Measurements from ENCODE around the gene FOXL1.

FOXL1 gene

GRCh38 chr16:86578061-86578599 is at the start of gene FOXL1:
TSS of gene FOXL1 (plus strand) at chr16:86578549. CDS start at chr16:86578724, 175 bp downstream.
- DNase-seq = no peak

DNA sequence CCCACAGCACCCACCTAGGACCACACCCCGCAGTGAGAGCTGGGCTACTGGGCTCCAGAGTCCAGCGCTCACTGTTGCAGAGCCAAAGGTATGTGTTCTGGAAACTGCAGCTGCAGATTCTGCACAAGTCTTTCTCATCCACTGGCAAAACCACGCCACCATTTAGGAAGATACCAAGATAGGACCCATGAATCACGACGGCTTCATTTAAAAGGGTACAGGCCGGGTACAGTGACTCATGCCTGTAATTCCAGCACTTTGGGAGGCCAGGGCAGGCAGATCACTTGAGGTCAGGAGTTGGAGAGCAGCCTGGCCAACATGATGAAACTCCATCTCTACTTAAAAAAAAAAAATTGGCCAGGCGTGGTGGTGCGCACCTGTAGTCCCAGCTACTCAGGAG is 49.2 kb upstream of the FOXL1 start:
- no peak for DNase-seq

- DNase-seq = no peak
These were observed 47.8 kb upstream of the FOXL1 start for GRCh38 chr16:86530251-86531190.

GRCh38 chr16:86531191-86531545 is 47.2 kb upstream of the FOXL1 start:
- no peak for DNase-seq

DNA sequence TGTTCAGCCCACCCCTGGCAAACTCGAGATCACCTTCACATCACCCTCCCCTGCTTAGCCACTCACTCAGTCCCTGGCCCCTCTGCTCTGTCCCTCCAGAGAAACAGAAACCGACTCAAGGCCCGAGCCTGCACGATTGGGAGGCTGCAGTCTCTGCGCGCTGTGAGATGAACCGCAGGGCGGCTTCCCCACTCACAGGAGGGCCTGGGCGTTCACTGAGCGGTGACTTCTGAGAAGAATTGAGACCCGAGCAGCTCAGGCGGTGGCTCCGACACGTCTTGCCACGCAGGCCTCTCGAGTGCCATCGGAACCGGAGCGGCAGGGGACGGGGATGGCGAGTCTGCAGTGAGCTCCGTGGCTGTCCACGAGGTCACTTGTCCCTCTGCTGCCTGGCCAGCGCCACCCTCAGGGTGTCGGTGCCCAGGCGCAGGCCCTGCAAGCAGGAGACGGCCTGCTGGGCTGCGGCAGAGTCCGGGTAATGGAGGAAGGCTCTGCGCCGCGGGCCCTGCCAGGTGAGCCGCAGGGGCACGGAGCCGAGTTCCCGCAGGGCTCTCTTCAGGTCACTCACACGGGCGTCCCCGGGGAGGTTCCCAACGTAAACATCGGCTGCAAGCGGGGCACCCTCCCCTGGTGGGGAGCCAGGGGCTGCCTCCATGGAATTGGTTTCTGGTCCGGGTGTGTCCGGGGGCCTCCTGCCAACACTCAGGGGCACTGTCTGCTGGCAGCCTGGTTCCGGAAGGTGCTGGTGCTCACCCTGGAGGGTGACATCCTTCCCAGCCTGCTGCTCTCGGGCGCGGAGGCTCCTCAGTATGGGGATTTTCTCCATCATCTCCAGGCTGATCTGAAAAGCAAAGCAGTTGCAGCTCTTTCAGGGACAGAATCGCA is 46.5 kb upstream of the FOXL1 start:
- DNase-seq = no peak

DNA sequence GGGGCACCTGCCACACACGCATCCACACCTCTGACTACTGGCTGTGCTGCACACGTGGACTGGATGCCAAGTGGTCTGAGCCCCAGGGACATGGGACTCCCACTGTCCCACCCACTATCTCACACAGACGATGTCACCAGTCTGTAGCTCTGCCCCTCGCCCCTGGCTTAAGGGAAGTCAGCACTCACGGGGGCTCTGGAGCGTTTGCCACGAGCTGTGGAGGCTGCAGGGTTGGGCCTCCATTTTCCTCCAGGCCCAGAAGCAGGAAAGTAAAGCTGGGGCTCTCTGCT is 45.9 kb upstream of the FOXL1 start:
- DNase-seq = no peak

GRCh38 chr16:86533076-86533475 is 45.3 kb upstream of the FOXL1 start:
- DNase-seq = no peak

GRCh38 chr16:86533767-86534351 is 44.5 kb upstream of the FOXL1 start:
- no peak for DNase-seq

- no peak for DNase-seq
These were observed 43.4 kb upstream of the FOXL1 start for GRCh38 chr16:86534779-86535615.

DNA sequence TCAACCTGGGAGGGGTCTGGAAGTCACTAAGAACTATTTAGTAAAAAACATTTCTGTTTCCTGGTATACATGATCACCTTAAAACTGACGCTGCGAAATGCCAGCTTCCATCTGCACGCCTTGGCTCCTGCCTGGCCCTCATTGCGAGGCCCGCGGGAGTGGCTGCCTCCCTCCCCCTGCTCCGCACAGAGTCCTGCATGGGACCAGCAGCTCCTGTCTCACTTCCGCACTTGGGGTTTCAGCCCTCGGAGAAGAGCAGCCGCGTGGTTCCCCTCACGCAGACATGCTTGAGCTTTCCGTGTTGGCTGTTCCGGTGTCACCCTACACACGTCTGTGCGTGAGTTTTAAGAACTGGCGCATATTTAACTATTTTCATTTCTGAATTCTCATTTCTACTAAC is 41.7 kb upstream of the FOXL1 start:
- no peak for DNase-seq

- DNase-seq = no peak
These were observed 40.9 kb upstream of the FOXL1 start for GRCh38 chr16:86537486-86537885.

DNA sequence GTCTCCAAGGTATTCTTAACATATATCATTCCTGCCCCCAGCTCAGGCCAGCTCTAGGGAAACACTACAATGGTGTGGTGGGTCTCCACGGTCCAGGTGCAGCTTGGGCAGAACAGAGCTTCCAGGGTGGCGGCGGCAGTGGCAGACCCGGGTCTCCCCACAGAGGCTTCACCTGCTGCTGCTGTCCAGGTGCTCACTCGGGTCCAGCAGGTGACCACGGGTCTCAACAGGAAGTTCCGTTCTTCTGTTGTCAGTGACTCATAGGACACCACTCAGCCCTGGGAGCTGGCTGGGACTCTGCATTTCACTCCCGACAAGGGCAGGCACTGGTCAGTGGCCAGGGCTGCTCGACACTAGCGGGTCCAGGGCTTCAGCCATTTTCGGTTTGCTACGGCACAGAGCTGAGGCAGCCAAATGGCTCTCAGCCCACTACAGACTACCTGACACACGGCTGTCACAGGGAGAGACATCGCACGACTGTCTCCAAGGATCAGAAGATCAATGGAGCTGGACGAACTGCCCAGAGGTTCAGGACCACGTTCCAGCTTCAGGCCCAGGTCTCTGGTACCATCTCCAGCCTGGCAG is 40.1 kb upstream of the FOXL1 start:
- no peak for DNase-seq

DNA sequence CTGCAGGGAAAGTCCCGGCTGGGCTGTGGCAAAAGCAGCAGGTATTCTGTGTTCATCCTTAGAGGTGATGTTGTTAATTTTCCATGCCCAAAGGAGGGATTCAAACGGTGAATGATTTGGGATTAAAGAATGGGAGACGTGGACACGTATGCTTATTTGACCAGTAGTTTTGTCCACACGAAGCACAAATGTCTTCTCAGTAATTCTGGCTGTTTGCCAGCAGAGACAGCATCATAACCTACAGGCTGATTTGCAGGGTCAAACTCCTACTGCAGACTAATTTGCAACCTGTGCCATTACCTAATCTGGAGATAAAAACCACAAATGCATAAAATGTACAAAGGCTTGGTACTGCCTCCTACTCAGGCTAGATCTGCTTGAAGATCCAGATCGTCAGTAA is 37.5 kb upstream of the FOXL1 start:
- DNase-seq = no peak

DNA sequence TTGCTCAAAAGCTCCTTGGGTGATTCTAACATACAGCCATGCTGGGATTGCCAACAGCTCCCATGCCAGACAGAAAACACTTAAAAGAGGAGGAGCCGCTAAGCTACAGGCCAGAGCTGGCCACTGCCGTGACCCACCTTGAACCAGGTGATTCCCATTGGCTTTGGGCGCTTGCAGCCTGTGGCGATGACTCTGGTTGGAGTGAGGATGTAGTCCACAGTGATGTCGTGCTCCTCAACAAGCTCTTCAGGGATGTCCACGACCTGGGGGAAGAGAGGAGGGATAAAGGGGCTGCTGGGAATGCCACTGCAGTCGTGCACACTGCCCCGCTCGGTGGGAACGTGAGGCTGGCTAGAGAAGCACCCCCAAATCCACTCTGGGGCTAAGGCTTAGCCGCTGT is 36.8 kb upstream of the FOXL1 start:
- no peak for DNase-seq

DNA sequence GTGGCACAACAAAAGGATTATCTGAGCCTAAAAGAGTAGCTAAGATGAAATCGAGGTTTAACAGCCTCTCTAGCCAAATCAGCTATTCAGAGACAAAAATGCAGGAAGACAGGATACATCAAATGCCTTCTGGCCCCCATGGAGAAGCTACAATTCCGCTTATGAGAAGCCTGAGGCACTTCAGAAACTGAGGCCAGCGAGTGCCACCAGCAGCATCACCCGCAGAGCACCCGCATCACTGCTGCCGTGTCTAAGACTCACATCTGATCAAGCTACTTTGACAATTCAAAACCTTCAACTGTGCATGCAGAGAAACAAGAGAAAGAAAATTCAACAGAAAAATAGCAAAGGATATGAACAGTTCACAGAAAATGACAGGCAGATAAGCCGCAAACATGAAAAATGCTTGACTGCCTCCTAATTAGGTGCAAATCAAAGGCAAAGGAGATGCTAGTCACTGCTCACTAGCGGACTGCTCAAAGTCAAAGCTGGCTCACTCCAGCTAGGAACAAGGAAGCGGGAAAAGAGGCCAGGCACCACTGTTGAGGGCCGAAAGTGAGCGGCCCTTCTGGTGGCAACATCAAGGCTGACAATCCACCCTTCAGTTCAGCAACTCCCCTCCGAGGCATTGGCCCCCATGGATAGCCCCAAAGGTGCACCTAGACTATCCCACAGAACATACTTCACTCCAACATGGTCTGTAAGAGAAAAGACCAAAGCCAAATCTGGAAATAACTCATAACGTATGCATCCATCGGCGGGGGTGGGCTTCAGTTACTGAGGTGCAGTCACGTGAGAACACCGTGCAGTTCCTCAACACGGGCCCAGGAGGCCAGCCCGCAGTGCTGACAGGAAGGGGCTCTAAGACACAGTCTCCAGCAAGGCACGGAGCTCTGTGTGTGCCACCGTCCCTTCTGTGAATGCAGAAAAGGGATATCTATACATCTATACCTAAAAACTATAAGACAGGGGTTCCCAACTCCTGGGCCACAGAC is 35.3 kb upstream of the FOXL1 start:
- no peak for DNase-seq

DNA sequence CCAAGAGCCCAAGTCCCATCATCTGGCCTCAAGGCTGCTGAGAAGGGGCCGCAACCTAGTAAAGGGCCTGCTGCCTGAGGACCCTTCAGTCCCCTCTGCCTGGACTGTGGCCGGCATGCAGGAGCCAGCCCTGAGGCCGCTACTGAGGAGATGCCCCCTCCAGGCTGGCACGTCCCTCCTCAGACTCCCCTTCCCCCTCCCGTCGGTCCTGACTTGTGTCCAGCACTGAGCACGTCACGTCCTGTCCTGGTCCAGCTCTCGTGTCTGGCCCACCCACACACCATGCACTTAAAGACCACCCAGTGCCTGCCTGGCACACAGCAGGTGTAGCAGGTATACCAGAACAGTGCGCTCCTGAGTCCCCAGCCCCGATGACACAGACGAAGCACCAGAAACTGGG is 32.9 kb upstream of the FOXL1 start:
- no peak for DNase-seq

DNA sequence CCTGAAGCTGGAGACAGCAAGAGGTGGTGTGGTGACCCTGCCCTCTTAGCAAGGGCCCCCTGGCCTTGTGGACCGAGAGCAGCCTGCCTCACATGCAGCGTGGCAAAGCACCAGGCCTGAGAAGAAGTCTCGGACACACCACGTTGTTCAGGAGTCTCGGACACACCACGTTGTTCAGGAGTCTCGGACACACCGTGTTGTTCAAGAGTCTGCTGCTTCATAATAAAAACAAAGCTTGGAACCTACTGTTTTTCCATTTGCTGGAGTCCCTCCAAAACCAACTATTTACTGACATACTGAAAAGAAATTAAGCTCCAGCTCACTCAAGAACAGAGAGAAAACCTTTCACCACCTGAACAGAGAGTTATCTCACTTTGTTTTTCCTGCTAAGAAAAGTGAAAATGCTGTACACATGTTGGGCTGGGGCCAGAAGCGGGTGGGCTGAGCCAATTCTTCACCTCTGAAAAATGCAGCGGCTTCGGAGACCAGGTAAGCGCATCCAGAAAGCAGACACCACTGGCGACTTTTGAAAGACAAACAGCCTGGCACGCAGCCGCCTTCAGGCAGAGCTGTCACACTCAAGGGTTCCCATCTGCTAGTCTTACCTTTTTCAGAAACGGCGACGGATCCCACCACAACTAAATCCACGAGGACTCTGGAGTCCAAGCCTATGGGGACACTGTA is 32.3 kb upstream of the FOXL1 start:
- no peak for DNase-seq

GRCh38 chr16:86546638-86547013 is 31.7 kb upstream of the FOXL1 start:
- DNase-seq = no peak

- no peak for DNase-seq
These were observed 31.1 kb upstream of the FOXL1 start for GRCh38 chr16:86547286-86547685.

All from CD4-positive, alpha-beta T cell treated with Interferon alpha-2 for 1 hour (primary cell).